H9 (cell line): ENCODE results near the gene ACSF3. TPM values are rescaled to one million over a fixed set of nuclear protein-coding genes. Genes with fewer than 3 reads are reported as not detected.

Experiments
- DNase-seq: peaks from one replicate; pipeline ENCODE4 v3.0.0-alpha.2; 2017
- H2AFZ ChIP-seq: one replicate; pipeline ENCODE4 v1.6.1; 2013; ENCODE audit warnings: mild to moderate bottlenecking, low read length, control low read depth, moderate library complexity
- H2AK5ac ChIP-seq: 2 replicates; pipeline ENCODE4 v1.6.1; 2013; ENCODE audit warnings: low read length, control low read depth, mixed read lengths; ENCODE audit not compliant: insufficient read length
- H2BK120ac ChIP-seq: one replicate; pipeline ENCODE4 v1.6.1; 2013; ENCODE audit warnings: low read depth, mild to moderate bottlenecking, low read length, control low read depth, inconsistent platforms; ENCODE audit not compliant: poor library complexity, severe bottlenecking
- H2BK12ac ChIP-seq: 2 replicates; pipeline ENCODE4 v1.6.1; 2013; ENCODE audit warnings: low read length, control low read depth, mixed read lengths, low read depth; ENCODE audit not compliant: insufficient read length
- H2BK15ac ChIP-seq: 2 replicates; pipeline ENCODE4 v1.6.1; 2013; ENCODE audit warnings: low read depth, low read length, control low read depth
- H2BK20ac ChIP-seq: one replicate; pipeline ENCODE4 v1.6.1; 2013; ENCODE audit warnings: low read depth, mild to moderate bottlenecking, low read length, control low read depth, inconsistent platforms; ENCODE audit not compliant: poor library complexity, severe bottlenecking
- H2BK5ac ChIP-seq: 2 replicates; pipeline ENCODE4 v1.6.1; 2013; ENCODE audit warnings: low read length, control low read depth, mixed read lengths; ENCODE audit not compliant: insufficient read length
- H3K14ac ChIP-seq: 2 replicates; pipeline ENCODE4 v1.6.1; 2013; ENCODE audit warnings: low read length, control low read depth; ENCODE audit not compliant: insufficient read depth
- H3K18ac ChIP-seq: 2 replicates; pipeline ENCODE4 v1.6.1; 2013; ENCODE audit warnings: low read depth, mild to moderate bottlenecking, mixed read lengths, low read length, control low read depth; ENCODE audit not compliant: insufficient read length
- H3K23ac ChIP-seq: 2 replicates; pipeline ENCODE4 v1.6.1; 2013; ENCODE audit warnings: low read length, control low read depth, mixed read lengths, low read depth; ENCODE audit not compliant: insufficient read length
- H3K23me2 ChIP-seq: 2 replicates; pipeline ENCODE4 v1.6.1; 2013; ENCODE audit warnings: low read depth, mild to moderate bottlenecking, mixed read lengths, low read length, control low read depth; ENCODE audit not compliant: insufficient read length, poor library complexity, severe bottlenecking
- H3K27ac ChIP-seq: 2 replicates; pipeline ENCODE4 v1.5.1; 2013; ENCODE audit warnings: low read length, control low read depth, mixed read lengths, low read depth; ENCODE audit not compliant: insufficient read length
- H3K27me3 ChIP-seq: 2 replicates; pipeline ENCODE4 v1.6.1; 2013; ENCODE audit warnings: low read length, control low read depth, inconsistent platforms; ENCODE audit not compliant: insufficient read depth
- H3K4ac ChIP-seq: 2 replicates; pipeline ENCODE4 v1.6.1; 2013; ENCODE audit warnings: low read depth, mild to moderate bottlenecking, control low read depth, inconsistent platforms, low read length, moderate library complexity
- H3K4me1 ChIP-seq: 2 replicates; pipeline ENCODE4 v1.6.1; 2013; ENCODE audit warnings: low read length, control low read depth, inconsistent platforms; ENCODE audit not compliant: insufficient read depth
- H3K4me2 ChIP-seq: 2 replicates; pipeline ENCODE4 v1.6.1; 2013; ENCODE audit warnings: low read length, control low read depth, mixed read lengths; ENCODE audit not compliant: insufficient read length, insufficient read depth
- H3K56ac ChIP-seq: 2 replicates; pipeline ENCODE4 v1.6.1; 2013; ENCODE audit warnings: low read depth, mild to moderate bottlenecking, mixed read lengths, low read length, control low read depth; ENCODE audit not compliant: insufficient read length
- H3K79me1 ChIP-seq: 2 replicates; pipeline ENCODE4 v1.6.1; 2013; ENCODE audit warnings: low read depth, mild to moderate bottlenecking, moderate library complexity, low read length, control low read depth, inconsistent platforms; ENCODE audit not compliant: insufficient read depth, poor library complexity, severe bottlenecking
- H3K79me2 ChIP-seq: 2 replicates; pipeline ENCODE4 v1.6.1; 2013; ENCODE audit warnings: low read length, control low read depth, inconsistent platforms; ENCODE audit not compliant: insufficient read depth
- H3K9ac ChIP-seq: 2 replicates; pipeline ENCODE4 v1.6.1; 2013; ENCODE audit warnings: low read length, control low read depth, mixed read lengths; ENCODE audit not compliant: insufficient read length; ENCODE audit errors: extremely low read depth
- H3K9me3 ChIP-seq: one replicate; pipeline ENCODE4 v1.6.1; 2013; ENCODE audit warnings: low read depth, low read length, inconsistent platforms; ENCODE audit not compliant: control insufficient read depth
- H3T11ph ChIP-seq: one replicate; pipeline ENCODE4 v1.6.1; 2013; ENCODE audit warnings: mild to moderate bottlenecking, low read length, control low read depth, inconsistent platforms
- H4K20me1 ChIP-seq: one replicate; pipeline ENCODE4 v1.6.1; 2013; ENCODE audit not compliant: control insufficient read depth, insufficient read length, insufficient read depth
- H4K5ac ChIP-seq: 2 replicates; pipeline ENCODE4 v1.6.1; 2013; ENCODE audit warnings: low read depth, mild to moderate bottlenecking, mixed read lengths, low read length, control low read depth; ENCODE audit not compliant: insufficient read length
- H4K8ac ChIP-seq: replicated peaks from 2 replicates; pipeline ENCODE4 v1.6.1; 2013; ENCODE audit warnings: low read length, control low read depth, mixed read lengths, low read depth; ENCODE audit not compliant: insufficient read length
- H4K91ac ChIP-seq: 2 replicates; pipeline ENCODE4 v1.6.1; 2013; ENCODE audit warnings: low read depth, mild to moderate bottlenecking, moderate library complexity, mixed read lengths, low read length, control low read depth; ENCODE audit not compliant: insufficient read length
- H3K27ac Mint-ChIP-seq, 3 experiments: 2 replicates in 2 of 3; 3 replicates in 1 of 3; pipeline ENCODE4 v1.8.0; 2020 to 2021; ENCODE audit warnings: mixed read lengths in 3 of 3, mild to moderate bottlenecking in 1 of 3, moderate library complexity in 1 of 3
- H3K27me3 Mint-ChIP-seq: 2 replicates; pipeline ENCODE4 v1.8.0; 2021; ENCODE audit warnings: low read depth, mild to moderate bottlenecking, moderate library complexity, mixed read lengths
- H3K36me3 Mint-ChIP-seq, 3 experiments: 2 replicates in 2 of 3; 3 replicates in 1 of 3; pipeline ENCODE4 v1.8.0; 2020 to 2021; ENCODE audit warnings: low read depth in 3 of 3, mixed read lengths in 3 of 3; ENCODE audit not compliant: insufficient read depth in 1 of 3
- H3K4me1 Mint-ChIP-seq, 2 experiments: 2 replicates each; pipeline ENCODE4 v1.8.0; 2020; ENCODE audit warnings: mixed read lengths in 2 of 2
- H3K4me3 Mint-ChIP-seq, 2 experiments: 2 replicates in 1 of 2; 3 replicates in 1 of 2; pipeline ENCODE4 v1.8.0; 2020 to 2021; ENCODE audit warnings: mild to moderate bottlenecking in 2 of 2, mixed read lengths in 2 of 2, moderate library complexity in 1 of 2
- H3K9me3 Mint-ChIP-seq, 2 experiments: 2 replicates in 1 of 2; 3 replicates in 1 of 2; pipeline ENCODE4 v1.8.0; 2020; ENCODE audit warnings: mild to moderate bottlenecking in 2 of 2, mixed read lengths in 2 of 2, moderate library complexity in 1 of 2
- CTCF ChIP-seq: fragments of 200-600 bp; sonication (generic); conservative IDR thresholded peaks from 3 replicates; pipeline ENCODE4 v1.8.0; 2021; ENCODE audit warnings: antibody characterized with exemption, mild to moderate bottlenecking
- WGBS: extraction: QIAGEN DNeasy Blood & Tissue Kit; methylation state at CpG from one replicate; pipeline ENCODE4 v1.1.7; 2013; ENCODE audit warnings: missing lambda C conversion rate, low lambda C conversion rate, mixed read lengths; ENCODE audit not compliant: insufficient read length; ENCODE audit errors: extremely low coverage; 5-methylcytosine and 5-hydroxymethylcytosine counted together
- total RNA-seq: library from RNA; stranded (reverse); gene quantifications from 2 replicates; pipeline ENCODE4 v1.2.1, GENCODE V29; 2021

The ACSF3 gene
- total RNA-seq, 1 experiment from 2014 or later, result 31.3 TPM

- Mint-ChIP-seq H3K36me3 (no peaks in the 10 kb centered on the region), H3K4me3 (peak overlapping the region in 1 of 2 experiments; percentile 59; a peak in 2 of 5 replicates), H3K4me1 (no peaks in the 10 kb centered on the region), H3K27me3 (peaks cover 36% of the 10 kb centered on the region), H3K9me3 (peaks cover 5% of the 10 kb centered on the region in 2 experiments; a peak in 2 of 5 replicates), H3K27ac (no peak overlapping the region)
- Histone ChIP-seq H3T11ph (no peak overlapping the region), H2BK12ac (no peak overlapping the region), H3K23ac (no peak overlapping the region), H3K79me2 (no peaks in the 10 kb centered on the region), H4K91ac (no peak overlapping the region), H3K9me3 (no peaks in the 10 kb centered on the region), H3K4ac (no peak overlapping the region), H4K20me1 (no peaks in the 10 kb centered on the region), H3K27me3 (no peaks in the 10 kb centered on the region; the same call in 1 of the 2 replicates), H3K9ac (no peak overlapping the region), H2BK5ac (no peak overlapping the region), H3K4me2 (no peak overlapping the region), H2AFZ (no peak overlapping the region), H2AK5ac (no peak overlapping the region), H3K14ac (no peak overlapping the region), H2BK20ac (no peak overlapping the region), H3K56ac (no peak overlapping the region), H4K8ac (no peak overlapping the region), H3K23me2 (peaks cover 5% of the 10 kb centered on the region), H3K79me1 (no peaks in the 10 kb centered on the region), H3K27ac (no peak overlapping the region), H3K18ac (no peak overlapping the region), H2BK120ac (no peak overlapping the region), H4K5ac (no peak overlapping the region), H3K4me1 (no peaks in the 10 kb centered on the region), H2BK15ac (no peak overlapping the region)
- no CpG with 5 or more reads among the region's 44 CpGs for WGBS
- TF ChIP-seq CTCF, result no peak
- peak; percentile 35 for DNase-seq
Measured at GRCh38 chr16:89191033-89191900, 97.6 kb downstream of the ACSF3 start.
